ENCODE data around the gene KCNT1. TPM values are rescaled to one million over a fixed set of nuclear protein-coding genes. Genes with fewer than 3 reads are reported as not detected.

KCNT1 gene
- total RNA-seq, 4 donors from 2014 or later: 0.28 to 0.52 TPM; not detected in 2

- no peaks in the 10 kb centered on the region for H3K4me1 ChIP-seq
- H3K9me3 ChIP-seq: no peaks in the 10 kb centered on the region
Measured at GRCh38 chr9:135794057-135794335, 92.0 kb downstream of the KCNT1 start.

GRCh38 chr9:135794361-135794885, 92.4 kb downstream of the KCNT1 start:
- no peaks in the 10 kb centered on the region for H3K4me1 ChIP-seq
- no peaks in the 10 kb centered on the region for H3K27me3 ChIP-seq
- no peak overlapping the region for H3K27ac ChIP-seq
- intact Hi-C loops (cut with DNase I; ENCODE audit: low total_unique reads): no loop called here
- no peak overlapping the region for H3K4me3 ChIP-seq
- H3K9me3 ChIP-seq: no peaks in the 10 kb centered on the region
- no peak for DNase-seq
- no peaks in the 10 kb centered on the region for H3K36me3 ChIP-seq
- no peak for TF ChIP-seq CTCF (IDR thresholded peaks at IDR 0.05)

More at GRCh38 chr9:135794057-135794335, 92.0 kb downstream of the KCNT1 start:
- H3K27ac ChIP-seq: no peak overlapping the region
- no peaks in the 10 kb centered on the region for H3K36me3 ChIP-seq
- H3K4me3 ChIP-seq: no peak overlapping the region
- H3K27me3 ChIP-seq: no peaks in the 10 kb centered on the region
- intact Hi-C loops (cut with DNase I; ENCODE audit: low total_unique reads): no loop called here
- DNase-seq: no peak
- TF ChIP-seq POLR2A (IDR thresholded peaks at IDR 0.05): no peak
- TF ChIP-seq CTCF (IDR thresholded peaks at IDR 0.05): no peak

- Histone ChIP-seq H3K9me3 (no peaks in the 10 kb centered on the region), H3K36me3 (no peaks in the 10 kb centered on the region), H3K4me1 (no peaks in the 10 kb centered on the region), H3K27ac (no peak overlapping the region), H3K27me3 (no peaks in the 10 kb centered on the region), H3K4me3 (no peak overlapping the region)
- TF ChIP-seq CTCF (IDR thresholded peaks at IDR 0.05) (no peak), POLR2A (IDR thresholded peaks at IDR 0.05) (no peak)
- intact Hi-C loops (cut with DNase I; ENCODE audit: low total_unique reads): no loop called here
- DNase-seq: no peak
Measured at GRCh38 chr9:135795391-135795790, 93.4 kb downstream of the KCNT1 start.

GRCh38 chr9:135796784-135797485, 95.0 kb downstream of the KCNT1 start:
- H3K27ac ChIP-seq: no peak overlapping the region
- H3K27me3 ChIP-seq: no peaks in the 10 kb centered on the region
- H3K4me1 ChIP-seq: no peaks in the 10 kb centered on the region
- DNase-seq: no peak
- no peaks in the 10 kb centered on the region for H3K36me3 ChIP-seq
- no peaks in the 10 kb centered on the region for H3K9me3 ChIP-seq
- TF ChIP-seq POLR2A (IDR thresholded peaks at IDR 0.05): no peak
- TF ChIP-seq CTCF (IDR thresholded peaks at IDR 0.05): no peak
- H3K4me3 ChIP-seq: no peak overlapping the region
- intact Hi-C loops (cut with DNase I; ENCODE audit: low total_unique reads): no loop called here

GRCh38 chr9:135797507-135798262, 95.7 kb downstream of the KCNT1 start:
- Histone ChIP-seq H3K4me3 (no peak overlapping the region), H3K27me3 (no peaks in the 10 kb centered on the region), H3K27ac (no peak overlapping the region), H3K36me3 (no peaks in the 10 kb centered on the region), H3K4me1 (no peaks in the 10 kb centered on the region), H3K9me3 (no peaks in the 10 kb centered on the region)
- intact Hi-C loops (cut with DNase I; ENCODE audit: low total_unique reads): no loop called here
- TF ChIP-seq CTCF (IDR thresholded peaks at IDR 0.05): peak in 2 of 4 experiments; percentile 15 to 23
- TF ChIP-seq POLR2A (IDR thresholded peaks at IDR 0.05): no peak
- no peak for DNase-seq

Data from uterus (tissue), 4 donors.